Stimulated activated CD8-positive, alpha-beta memory T cell treated with anti-CD3 and anti-CD28 coated beads, Interleukin-12 subunit alpha, Interleukin-12 subunit beta, amount 100 ng/mL, for 24 hours (primary cell): ENCODE results near the gene PIGT.
A peak's percentile ranks its signal among the peaks of the same experiment; 100 is the strongest.

ENCODE experiments used
- DNase-seq: peaks from one replicate; pipeline ENCODE4 v3.0.0-alpha.2; 2020; ENCODE audit errors: extremely low read depth

PIGT gene

DNA sequence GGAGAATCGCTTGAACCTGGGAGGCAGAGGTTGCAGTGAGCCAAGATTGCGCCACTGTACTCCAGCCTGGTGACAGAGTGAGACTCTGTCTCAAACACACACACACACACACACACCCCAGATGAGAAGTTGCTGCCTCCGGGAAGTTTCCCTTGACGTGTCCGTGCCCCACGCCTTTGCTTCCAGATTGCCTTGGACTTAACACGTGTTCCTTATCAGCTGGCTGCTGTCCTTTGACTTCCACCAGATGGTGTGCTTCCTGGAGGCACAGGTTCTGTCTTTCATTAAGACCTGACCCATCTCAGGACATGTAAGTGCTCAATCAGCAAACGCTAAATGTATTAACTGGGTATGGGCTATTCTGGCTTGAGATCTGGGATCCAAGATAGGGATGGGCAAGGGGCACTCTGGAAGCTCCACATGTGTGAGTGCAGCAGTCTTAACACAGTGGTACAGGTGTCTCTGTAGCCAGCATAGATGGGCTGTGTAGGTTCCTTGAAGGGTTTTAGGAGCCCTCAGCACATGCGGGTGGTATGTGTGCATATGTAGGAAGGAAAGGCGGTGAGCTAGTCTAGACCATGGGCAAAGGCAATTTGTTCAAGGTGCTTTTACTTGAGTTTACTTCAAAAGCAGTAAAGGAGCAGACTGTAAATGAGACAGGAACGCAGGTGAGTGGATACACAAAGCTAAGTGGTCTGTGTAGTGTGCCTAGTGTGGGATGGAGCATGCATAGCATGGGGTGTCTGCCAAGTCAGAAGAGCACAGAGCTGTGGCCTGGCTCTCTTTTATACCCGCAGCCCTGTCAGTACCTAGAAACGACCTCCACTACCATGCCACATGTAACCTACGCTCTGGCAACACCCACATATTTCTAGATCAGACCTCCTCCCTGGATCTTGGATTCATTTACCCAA lies 11.6 kb downstream of the PIGT start:
- no peak for DNase-seq

- no peak for DNase-seq
These were observed 13.7 kb downstream of the PIGT start for GRCh38 chr20:45429618-45430017.

- DNase-seq = no peak
These were observed 16.4 kb downstream of the PIGT start for GRCh38 chr20:45432294-45432693.

GRCh38 chr20:45433316-45433715 lies 17.4 kb downstream of the PIGT start:
- no peak for DNase-seq

- DNase-seq = no peak
These were observed 18.0 kb downstream of the PIGT start for GRCh38 chr20:45433976-45434375.

DNA sequence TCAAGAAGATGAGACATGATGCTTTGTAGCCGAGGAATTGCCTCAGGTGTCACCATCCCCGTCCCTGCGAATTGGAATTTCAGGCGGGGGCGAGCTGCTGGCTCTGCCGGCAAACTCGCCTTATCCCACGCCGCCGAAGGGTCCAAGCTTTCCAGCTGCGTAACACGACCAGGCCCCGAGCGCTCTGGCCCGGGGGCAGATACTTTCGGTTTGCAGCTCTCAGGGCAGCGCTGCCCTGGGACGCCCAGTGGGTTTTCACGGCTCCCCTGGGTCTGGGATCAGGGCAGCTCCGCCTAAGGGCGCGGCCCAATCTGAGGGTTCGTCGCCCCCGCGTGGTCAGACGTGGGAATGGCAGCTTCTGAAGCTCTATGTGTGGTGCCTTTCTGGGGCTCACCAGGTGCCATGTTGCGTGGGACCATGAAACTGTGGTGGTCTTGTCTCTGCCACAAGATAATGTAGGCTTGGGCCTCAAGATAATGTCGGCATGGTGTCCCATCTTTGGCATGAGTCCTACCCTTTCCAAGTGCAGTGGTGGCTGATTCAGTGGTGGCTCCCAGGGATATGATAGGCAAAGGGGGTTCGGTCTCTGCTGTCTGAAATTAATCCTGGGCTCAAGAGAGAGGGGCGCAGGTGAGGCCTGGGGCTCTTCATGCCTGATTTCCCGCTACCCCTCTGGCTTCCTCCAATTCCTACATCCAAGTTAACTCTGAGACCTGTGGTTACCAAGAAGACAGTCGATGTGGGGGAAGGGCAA lies 21.0 kb downstream of the PIGT start:
- DNase-seq = peak; percentile 60

DNA sequence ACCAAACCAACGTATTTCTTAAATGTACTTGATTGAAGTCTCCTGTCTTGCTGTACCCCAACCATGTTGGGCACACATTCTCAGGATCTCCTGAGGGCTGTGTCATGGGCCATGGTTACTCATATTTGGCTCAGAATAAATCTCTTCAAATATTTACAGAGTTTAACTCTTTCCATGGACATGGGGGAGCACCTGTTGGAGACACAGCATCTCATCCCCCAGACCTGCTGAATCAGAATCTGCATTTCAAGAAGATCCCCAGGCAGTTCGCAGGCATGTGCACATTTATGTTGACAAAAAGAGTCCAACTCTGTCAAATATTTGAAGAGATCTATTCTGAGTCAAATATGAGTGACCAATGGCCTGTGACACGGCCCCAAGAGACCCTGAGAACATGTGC lies 24.5 kb downstream of the PIGT start:
- DNase-seq = no peak

DNA sequence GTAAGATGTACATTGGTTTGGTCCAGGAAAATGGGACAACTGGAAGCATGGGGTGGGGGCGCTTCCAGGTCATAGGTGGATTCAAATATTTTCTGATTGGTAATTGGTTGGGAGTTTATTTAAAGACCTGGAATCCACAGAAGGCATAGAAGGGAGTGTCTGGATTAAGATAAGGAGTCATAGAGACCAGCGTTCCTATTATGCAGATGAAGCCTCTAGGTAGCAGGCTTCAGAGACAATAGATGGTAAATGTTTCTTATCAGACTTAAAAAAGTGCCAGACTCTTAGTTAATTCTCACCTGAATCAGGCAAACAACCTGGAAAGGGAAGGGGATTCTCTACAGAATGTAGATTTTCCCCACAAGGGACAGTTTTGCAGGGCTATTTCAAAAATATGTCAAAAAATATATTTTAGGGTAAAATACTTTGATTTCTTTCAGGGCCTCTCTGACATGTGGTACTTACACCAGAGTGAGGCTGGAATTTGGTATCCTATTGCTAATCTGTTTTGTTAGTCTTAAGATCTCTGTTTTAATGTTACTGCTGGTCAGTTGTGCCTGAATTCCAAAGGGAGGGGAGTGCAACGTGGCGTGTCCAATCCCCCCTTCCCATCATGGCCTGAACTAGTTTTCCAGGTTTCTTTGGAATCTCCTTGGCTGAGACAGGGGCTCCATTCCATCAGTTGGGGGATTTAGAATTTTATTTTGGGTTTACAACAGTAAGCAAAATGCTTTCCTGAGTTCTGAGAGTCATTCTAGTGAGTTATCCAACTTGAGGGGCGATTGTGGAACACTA lies 25.1 kb downstream of the PIGT start:
- no peak for DNase-seq

- DNase-seq = no peak
These were observed 25.8 kb downstream of the PIGT start for GRCh38 chr20:45441746-45442145.

DNA sequence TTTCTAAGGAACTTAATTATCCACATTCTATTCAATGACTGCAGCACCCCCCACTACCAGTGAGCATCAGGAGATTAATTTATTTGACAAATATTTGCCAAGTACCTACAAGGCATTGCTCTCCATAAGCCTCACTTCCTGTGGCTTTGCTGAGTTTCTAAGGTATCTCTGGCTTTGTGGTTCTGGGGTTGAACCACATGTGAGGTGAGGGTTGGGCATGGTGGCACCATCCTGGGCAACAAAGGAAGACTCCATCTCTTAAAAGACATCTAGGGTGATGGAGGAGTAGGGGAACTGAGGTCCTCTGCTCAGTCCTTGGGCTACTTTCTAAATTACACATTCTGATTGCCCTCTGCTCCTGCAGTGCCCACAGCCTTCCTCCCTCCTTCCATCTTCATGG lies 28.1 kb downstream of the PIGT start:
- DNase-seq = no peak

- no peak for DNase-seq
These were observed 30.0 kb downstream of the PIGT start for GRCh38 chr20:45445805-45446562.

GRCh38 chr20:45448270-45448669 lies 32.3 kb downstream of the PIGT start:
- DNase-seq = no peak

GRCh38 chr20:45449528-45449927 lies 33.6 kb downstream of the PIGT start:
- no peak for DNase-seq

- no peak for DNase-seq
These were observed 34.3 kb downstream of the PIGT start for GRCh38 chr20:45450097-45450818.

DNA sequence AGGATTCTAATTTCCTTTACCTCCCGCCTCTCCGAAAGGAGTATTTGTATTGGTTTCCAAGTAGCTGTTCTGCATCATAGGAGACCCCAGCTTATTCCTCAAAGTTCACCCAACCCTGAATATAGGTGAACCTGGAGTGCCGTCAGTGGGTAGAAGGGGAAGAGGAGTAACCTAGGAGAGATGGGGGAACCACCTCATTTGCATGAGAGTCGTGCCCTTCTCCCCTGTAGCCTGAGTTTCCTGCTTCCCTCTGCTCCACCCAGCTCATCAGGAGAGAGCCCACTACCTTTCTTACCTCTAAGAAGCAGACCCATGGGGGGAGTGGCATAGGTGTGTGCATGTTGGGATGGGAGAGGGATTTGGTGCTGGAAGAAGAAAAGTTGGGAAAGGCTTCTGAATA lies 36.3 kb downstream of the PIGT start:
- no peak for DNase-seq

DNA sequence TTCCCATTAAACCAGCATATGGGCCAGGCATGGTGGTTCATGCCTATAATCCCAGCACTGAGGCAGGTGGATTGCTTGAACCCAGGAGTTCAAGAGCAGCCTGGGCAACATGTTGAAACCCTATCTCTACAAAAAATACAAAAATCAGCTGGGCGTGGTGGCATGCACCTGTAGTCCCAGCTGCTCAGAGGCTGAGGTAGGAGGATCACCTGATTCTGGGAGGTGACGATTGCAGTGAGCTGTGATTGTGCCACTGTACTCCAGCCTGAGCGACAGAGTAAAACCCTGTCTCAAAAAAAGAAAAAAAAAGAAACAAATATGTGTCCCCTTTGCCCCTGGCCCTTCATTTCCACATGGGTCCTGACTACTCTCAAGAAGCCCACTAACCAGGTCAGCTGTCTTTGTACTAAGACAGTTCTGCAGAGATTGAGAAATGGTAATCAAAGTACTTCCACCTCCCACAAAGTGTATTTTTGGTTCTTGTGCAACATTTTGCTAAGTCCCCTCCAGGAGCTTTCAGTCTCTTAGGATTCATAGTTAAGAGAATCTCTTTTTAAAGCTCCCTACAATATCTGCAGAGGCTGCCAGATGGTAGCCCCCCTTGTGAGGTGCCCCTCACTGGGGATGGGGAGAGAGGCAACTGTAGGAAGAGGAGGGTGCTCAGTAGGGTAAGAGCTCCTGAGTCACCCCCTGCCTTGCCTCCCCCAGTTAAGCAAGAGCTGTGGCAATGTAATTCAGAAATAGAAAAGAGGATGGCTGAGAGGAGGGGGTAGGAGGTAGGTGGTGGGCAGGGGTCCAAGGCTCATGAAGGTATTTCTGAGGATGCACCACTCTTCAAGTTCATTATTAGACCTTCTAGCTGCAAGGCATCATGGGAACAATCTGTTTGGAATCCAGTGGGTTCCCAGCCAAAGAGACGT lies 37.1 kb downstream of the PIGT start:
- DNase-seq = no peak

DNA sequence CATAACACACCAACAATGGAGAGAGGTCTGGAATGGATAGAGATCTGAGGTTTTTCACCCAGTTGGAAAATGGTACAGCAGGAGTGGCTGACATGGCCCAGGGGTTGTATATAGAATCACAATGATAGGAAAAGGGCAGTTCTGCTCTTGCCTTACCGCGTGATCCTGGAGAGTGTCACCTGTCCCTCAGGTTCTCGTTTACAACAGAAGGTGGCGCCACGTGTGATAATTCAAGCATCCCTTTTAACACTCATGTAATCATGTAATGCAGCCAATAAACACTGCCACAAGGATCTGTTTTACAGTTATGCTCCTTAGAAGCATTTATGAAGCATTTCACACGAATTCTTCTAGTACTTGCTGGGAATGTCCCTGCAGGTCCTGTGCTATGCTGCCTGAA lies 40.7 kb downstream of the PIGT start:
- no peak for DNase-seq

GRCh38 chr20:45459606-45460005 lies 43.7 kb downstream of the PIGT start:
- DNase-seq = no peak

DNA sequence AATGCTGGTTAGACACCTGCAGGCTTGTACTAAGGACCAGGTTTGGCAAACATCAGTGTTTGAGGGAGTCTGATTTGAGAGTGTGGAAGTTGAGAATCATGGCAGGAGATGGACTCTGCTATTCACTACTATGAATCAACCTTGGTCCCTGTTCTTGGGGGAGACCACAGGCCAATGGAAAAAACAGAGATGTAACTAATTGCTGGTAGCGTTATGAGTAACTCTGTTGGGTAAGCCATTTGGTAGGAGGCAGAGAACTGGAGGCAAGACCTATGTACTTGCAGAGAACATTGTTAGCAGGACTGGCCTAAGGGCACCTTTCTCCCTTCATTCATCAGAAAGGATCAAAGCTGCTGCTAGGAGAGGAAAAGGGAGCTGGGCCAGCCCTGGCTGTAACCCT lies 45.3 kb downstream of the PIGT start:
- no peak for DNase-seq
